Heart right ventricle (tissue), 16 donors: Measurements from ENCODE around the gene QSOX1. TPM values are rescaled to one million over a fixed set of nuclear protein-coding genes. Genes with fewer than 3 reads are reported as not detected.

Experiments
- ATAC-seq, 8 donors: fragments of 200-7000 bp; cut with Tn5 transposase; one replicate each; pipeline ENCODE4 v1.9.1; 2020; ENCODE audit warnings: mild to moderate bottlenecking in 8 of 8, moderate library complexity in 8 of 8, moderate number of reproducible peaks in 1 of 8
- DNase-seq, 2 donors: peaks; one replicate each; pipeline ENCODE4 v3.0.0-alpha.2; 2020
- H3K27ac ChIP-seq, 10 donors: fragments of 200-600 bp; sonication (generic) in 2 of 10; one replicate each; pipeline versions ENCODE4 v1.5.0 to v1.8.0; 2020 to 2022; ENCODE audit warnings: mild to moderate bottlenecking in 3 of 10
- H3K27me3 ChIP-seq, 7 donors: fragments of 200-600 bp; one replicate each; pipeline ENCODE4 v1.8.0; 2021 to 2022; ENCODE audit warnings: mild to moderate bottlenecking in 2 of 7
- H3K36me3 ChIP-seq, 9 donors: fragments of 200-600 bp; sonication (generic) in 1 of 9; one replicate each; pipeline versions ENCODE4 v1.5.0 to v1.8.0; 2020 to 2022; ENCODE audit warnings: mild to moderate bottlenecking in 2 of 9
- H3K4me1 ChIP-seq, 9 donors: fragments of 200-600 bp; sonication (generic) in 1 of 9; one replicate each; pipeline versions ENCODE4 v1.5.0 to v1.8.0; 2020 to 2022; ENCODE audit warnings: mild to moderate bottlenecking in 4 of 9
- H3K4me3 ChIP-seq, 10 donors: fragments of 200-600 bp; sonication (generic) in 2 of 10; one replicate each; pipeline versions ENCODE4 v1.5.0 to v1.8.0; 2020 to 2022; ENCODE audit warnings: mild to moderate bottlenecking in 7 of 10, moderate library complexity in 2 of 10
- H3K9me3 ChIP-seq, 11 donors: fragments of 200-600 bp in 10 of 11; sonication (generic) in 2 of 11; one replicate each; pipeline versions ENCODE4 v1.5.0 to v1.8.0; 2013 to 2022; ENCODE audit warnings: mild to moderate bottlenecking in 2 of 11, control low read depth in 1 of 11, moderate library complexity in 1 of 11
- CTCF ChIP-seq, 9 donors: fragments of 200-600 bp; sonication (generic) in 2 of 9; IDR thresholded peaks; one replicate each; pipeline versions ENCODE4 v1.5.0 to v1.8.0; 2021 to 2022; ENCODE audit warnings: antibody characterized with exemption in 9 of 9, mild to moderate bottlenecking in 5 of 9, moderate library complexity in 1 of 9
- WGBS, 2 donors: extraction: QIAGEN DNeasy Blood & Tissue Kit; methylation state at CpG; one replicate each; pipeline ENCODE4 v1.1.7; 2013; ENCODE audit warnings: inconsistent platforms in 1 of 2; 5-methylcytosine and 5-hydroxymethylcytosine counted together
- intact Hi-C, 10 donors: fragments of 100-400 bp; cut with DNase I; formaldehyde crosslinking; loops; one replicate each; pipeline versions ENCODE4 v1.11.1 to v1.14.2; 2022
- polyA plus RNA-seq, 2 donors: library from polyadenylated mRNA; stranded (reverse); fragments of 200-250 nt; gene quantifications; one replicate each; pipeline ENCODE4 v1.2.3, GENCODE V29; 2013
- total RNA-seq, 10 donors: library from RNA; stranded (reverse); fragmentation: NEBNext Ultra II Directional in 3 of 10; extraction: Animal tissue kit (Norgen Biotek cat#: 25700) in 3 of 10; gene quantifications; one replicate each; pipeline versions ENCODE4 v1.2.1 to v1.2.4, GENCODE V29; 2021 to 2023
- donor health status: Arrhythmogenic right ventricular cardiomyopathy.
- donor health status: ischemic (EF 13 %, LVEDD 7.1; RV severe dilation, severe dysfunction).
- donor health status: healthy with polysubstance abuse.
- donor health status: DM: no; HTN: yes; CAD: no.
- donor health status: DM: no; HTN: no; CAD: no.
- donor health status: ischemic (EF 25% LVEDD 6.9; RV normal size, moderate dysfunction).
- donor health status: ischemic (EF 25% LVEDD 5.7; RV mildly dilated, moderate dysfunction).
- donor health status: healthy.
- donor health status: DM: yes; HTN: yes; CAD: no.
- donor health status: Ischemic cardiomyopathy.
- donor health status: ischemic (EF 35%, LVEDD 5.7; RV mildly dilated, moderate dysfunction).
- donor health status: nonischemic (EF 11% LVEDD 7.7; RV severe dilation, severe dysfunction).
- donor health status: DM: yes; HTN: yes; CAD: no.
- donor health status: PGD.
- donor health status: ischemic (EF 29% LVEDD 5.4; RV normal size, mild dysfunction).
- donor health status: nonischemic (EF 23%, LVEDD 6.1; RV moderate dilation, normal function).

The QSOX1 gene
- total and polyA plus RNA-seq, 12 donors, result 43.5 to 198 (median 84.6) TPM

DNA sequence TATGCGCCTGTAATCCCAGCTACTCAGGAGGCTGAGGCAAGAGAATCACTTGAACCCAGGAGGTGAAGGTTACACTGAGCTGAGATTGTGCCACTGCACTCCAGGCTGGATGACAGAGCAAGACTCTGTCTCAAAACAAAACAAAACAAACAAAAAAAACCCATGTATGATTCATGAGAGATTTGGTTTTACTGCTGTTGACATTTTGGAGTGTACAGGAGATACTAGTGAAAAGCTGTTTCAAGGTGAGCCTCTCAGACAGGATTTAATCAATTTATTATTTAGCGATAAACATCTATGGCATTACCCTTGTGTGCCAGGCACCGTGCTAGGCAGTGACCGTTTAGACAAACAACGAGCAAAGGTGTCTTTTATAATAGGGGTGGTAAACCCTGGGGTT, 91.9 kb downstream of the QSOX1 start:
- ATAC-seq (no peak), DNase-seq (no peak)
- no peaks in the 10 kb centered on the region for H3K9me3 ChIP-seq
- intact Hi-C loops, result loop anchor here in 1 of 10 donors (5.0 kb wide), 1 partner anchor 171 kb away; no protein-coding TSS in a partner anchor
- H3K27me3 ChIP-seq, result peaks cover 0 to 60% (median 41%) of the 10 kb centered on the region in 7 donors
- no peak overlapping the region for H3K4me3 ChIP-seq
- H3K27ac ChIP-seq, result no peak overlapping the region
- no peaks in the 10 kb centered on the region for H3K4me1 ChIP-seq
- no peaks in the 10 kb centered on the region for H3K36me3 ChIP-seq
- WGBS, 2 donors, result 94% methylated on average over 5 of the region's 5 CpGs
- TF ChIP-seq CTCF (IDR thresholded peaks at IDR 0.05), result no peak

GRCh38 chr1:180247061-180247460, 92.4 kb downstream of the QSOX1 start:
- DNase-seq (no peak), ATAC-seq (no peak)
- no peak overlapping the region for H3K4me3 ChIP-seq
- no peak for TF ChIP-seq CTCF (IDR thresholded peaks at IDR 0.05)
- no peak overlapping the region for H3K27ac ChIP-seq
- 82% methylated on average over 3 of the region's 3 CpGs for WGBS, 2 donors
- intact Hi-C loops, result loop anchor here in 1 of 10 donors (5.0 kb wide), 1 partner anchor 170 kb away; no protein-coding TSS in a partner anchor
- H3K27me3 ChIP-seq, result peaks cover 0 to 57% (median 36%) of the 10 kb centered on the region in 7 donors
- no peaks in the 10 kb centered on the region for H3K4me1 ChIP-seq
- no peaks in the 10 kb centered on the region for H3K9me3 ChIP-seq
- no peaks in the 10 kb centered on the region for H3K36me3 ChIP-seq

- Histone ChIP-seq H3K4me1 (no peaks in the 10 kb centered on the region), H3K27ac (no peak overlapping the region), H3K9me3 (no peaks in the 10 kb centered on the region), H3K36me3 (no peaks in the 10 kb centered on the region), H3K4me3 (no peak overlapping the region), H3K27me3 (peaks cover 0 to 57% (median 31%) of the 10 kb centered on the region in 7 donors)
- WGBS, 2 donors, result 79 to 81% methylated on average over 4 of the region's 4 CpGs
- DNase-seq (no peak), ATAC-seq (no peak)
- no peak for TF ChIP-seq CTCF (IDR thresholded peaks at IDR 0.05)
- intact Hi-C loops, result loop anchor here in 1 of 10 donors (5.0 kb wide), 1 partner anchor 170 kb away; no protein-coding TSS in a partner anchor
Measured at GRCh38 chr1:180247580-180247979, 92.9 kb downstream of the QSOX1 start.

DNA sequence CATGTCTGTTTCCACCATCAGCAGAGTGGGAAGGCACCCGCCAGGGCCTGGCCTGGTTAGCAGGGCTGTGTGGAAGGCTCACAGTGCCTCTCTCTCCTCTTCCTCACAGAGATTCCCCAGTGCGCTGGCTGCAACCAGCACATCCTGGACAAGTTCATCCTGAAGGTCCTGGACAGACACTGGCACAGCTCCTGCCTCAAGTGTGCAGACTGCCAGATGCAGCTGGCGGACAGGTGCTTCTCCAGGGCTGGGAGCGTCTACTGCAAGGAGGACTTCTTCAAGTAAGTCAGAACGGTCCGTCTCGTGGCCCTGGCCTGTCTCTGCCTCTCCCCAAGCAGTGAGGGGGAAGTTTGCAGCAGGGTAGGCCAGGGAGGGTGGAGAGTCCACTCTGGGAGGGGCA, 93.5 kb downstream of the QSOX1 start:
- DNase-seq (no peak), ATAC-seq (peak in 1 of 8 donors; percentile 5)
- 91 to 94% methylated on average over 7 of the region's 7 CpGs for WGBS, 2 donors
- no peaks in the 10 kb centered on the region for H3K4me1 ChIP-seq
- no peak overlapping the region for H3K27ac ChIP-seq
- TF ChIP-seq CTCF (IDR thresholded peaks at IDR 0.05), result no peak
- peaks cover 0 to 57% (median 27%) of the 10 kb centered on the region in 7 donors for H3K27me3 ChIP-seq
- no peaks in the 10 kb centered on the region for H3K9me3 ChIP-seq
- intact Hi-C loops, result loop anchor here in 1 of 10 donors (5.0 kb wide), 1 partner anchor 169 kb away; no protein-coding TSS in a partner anchor
- no peaks in the 10 kb centered on the region for H3K36me3 ChIP-seq
- no peak overlapping the region for H3K4me3 ChIP-seq
